ENCODE measurements around the gene CTH.

Gene CTH

DNA sequence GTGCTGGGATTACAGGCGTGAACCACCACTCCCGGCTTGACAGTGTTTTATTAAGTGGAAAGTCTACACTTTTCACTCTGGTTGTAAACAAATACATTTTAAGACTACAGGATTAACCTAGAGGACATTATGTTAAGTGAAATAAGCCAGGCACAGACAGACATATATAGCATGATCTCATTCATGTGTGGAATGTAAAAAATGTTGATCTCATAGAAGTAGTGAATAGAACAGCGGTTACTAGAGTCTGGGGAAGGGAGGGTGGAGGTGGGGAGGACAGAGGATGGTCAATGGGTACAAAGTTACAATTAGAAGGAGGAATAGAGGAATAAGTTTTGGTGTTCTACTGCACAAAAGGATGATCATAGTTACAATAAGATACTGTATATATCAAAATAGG, 16.9 kb downstream of the CTH start:
- H3K4me1 ChIP-seq, result no peaks in the 10 kb centered on the region
- H3K4me3 ChIP-seq, result no peak overlapping the region
- peaks cover 21 to 71% (median 63%) of the 10 kb centered on the region in 3 donors for H3K36me3 ChIP-seq
- no peak for DNase-seq
- H3K9me3 ChIP-seq, result no peaks in the 10 kb centered on the region
- intact Hi-C loops (cut with DNase I; ENCODE audit: low total_unique reads), result no loop called here
- TF ChIP-seq CTCF (IDR thresholded peaks at IDR 0.05), result no peak
- H3K27ac ChIP-seq, result no peak overlapping the region
- H3K27me3 ChIP-seq, result no peaks in the 10 kb centered on the region

GRCh38 chr1:70429219-70429618, 18.2 kb downstream of the CTH start:
- TF ChIP-seq CTCF (IDR thresholded peaks at IDR 0.05), result no peak
- H3K36me3 ChIP-seq, result peaks cover 31 to 73% (median 64%) of the 10 kb centered on the region in 3 donors
- H3K4me3 ChIP-seq, result no peak overlapping the region
- H3K4me1 ChIP-seq, result no peaks in the 10 kb centered on the region
- DNase-seq, result no peak
- intact Hi-C loops (cut with DNase I; ENCODE audit: low total_unique reads), result no loop called here
- no peaks in the 10 kb centered on the region for H3K27me3 ChIP-seq
- H3K9me3 ChIP-seq, result no peaks in the 10 kb centered on the region
- no peak overlapping the region for H3K27ac ChIP-seq

- DNase-seq, result no peak
- intact Hi-C loops (cut with DNase I; ENCODE audit: low total_unique reads), result no loop called here
Measured at GRCh38 chr1:70429757-70430156, 18.7 kb downstream of the CTH start.

DNA sequence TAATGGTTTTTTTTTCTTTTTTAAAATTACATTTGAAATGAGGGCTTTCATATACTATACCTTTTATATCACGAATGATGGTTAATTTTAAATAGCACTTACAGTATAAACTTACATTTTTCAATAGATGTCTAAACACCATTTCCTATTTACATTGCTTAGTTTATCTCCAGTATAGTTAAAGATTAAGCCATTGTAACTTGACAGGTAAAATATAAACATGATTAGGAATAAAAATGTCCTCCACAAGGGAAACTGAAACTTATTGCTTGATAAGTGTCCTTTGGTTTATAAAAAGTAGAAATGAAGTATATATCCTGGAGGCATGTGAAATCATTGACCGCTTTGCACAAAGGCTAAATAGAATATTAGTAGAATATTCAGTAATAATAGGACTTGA, 20.2 kb downstream of the CTH start:
- TF ChIP-seq CTCF (IDR thresholded peaks at IDR 0.05), result no peak
- H3K4me3 ChIP-seq, result no peak overlapping the region
- no peaks in the 10 kb centered on the region for H3K9me3 ChIP-seq
- H3K4me1 ChIP-seq, result no peaks in the 10 kb centered on the region
- H3K27ac ChIP-seq, result no peak overlapping the region
- intact Hi-C loops (cut with DNase I; ENCODE audit: low total_unique reads), result no loop called here
- H3K36me3 ChIP-seq, result peaks cover 20 to 76% (median 63%) of the 10 kb centered on the region in 3 donors
- H3K27me3 ChIP-seq, result no peaks in the 10 kb centered on the region
- no peak for DNase-seq

More at GRCh38 chr1:70429757-70430156, 18.7 kb downstream of the CTH start:
- Histone ChIP-seq H3K4me1 (no peaks in the 10 kb centered on the region), H3K9me3 (no peaks in the 10 kb centered on the region), H3K36me3 (peaks cover 33 to 73% (median 59%) of the 10 kb centered on the region in 3 donors), H3K27ac (no peak overlapping the region), H3K27me3 (no peaks in the 10 kb centered on the region), H3K4me3 (no peak overlapping the region)
- no peak for TF ChIP-seq CTCF (IDR thresholded peaks at IDR 0.05)

GRCh38 chr1:70431874-70432273, 20.8 kb downstream of the CTH start:
- peaks cover 15 to 75% (median 69%) of the 10 kb centered on the region in 3 donors for H3K36me3 ChIP-seq
- no peak overlapping the region for H3K27ac ChIP-seq
- intact Hi-C loops (cut with DNase I; ENCODE audit: low total_unique reads), result no loop called here
- H3K4me1 ChIP-seq, result no peaks in the 10 kb centered on the region
- no peaks in the 10 kb centered on the region for H3K9me3 ChIP-seq
- no peak overlapping the region for H3K4me3 ChIP-seq
- DNase-seq, result no peak
- no peaks in the 10 kb centered on the region for H3K27me3 ChIP-seq
- no peak for TF ChIP-seq CTCF (IDR thresholded peaks at IDR 0.05)

- Histone ChIP-seq H3K27me3 (no peaks in the 10 kb centered on the region), H3K36me3 (peaks cover 24 to 83% (median 67%) of the 10 kb centered on the region in 3 donors)
- intact Hi-C loops (cut with DNase I; ENCODE audit: low total_unique reads), result no loop called here
Measured at GRCh38 chr1:70434253-70434859, 23.3 kb downstream of the CTH start.

More at GRCh38 chr1:70434253-70434859, 23.3 kb downstream of the CTH start:
- no peak overlapping the region for H3K27ac ChIP-seq
- H3K4me3 ChIP-seq, result no peak overlapping the region
- no peak for DNase-seq
- H3K9me3 ChIP-seq, result no peaks in the 10 kb centered on the region
- TF ChIP-seq CTCF (IDR thresholded peaks at IDR 0.05), result no peak
- H3K4me1 ChIP-seq, result no peaks in the 10 kb centered on the region
